ENCODE data around the gene EIF4EBP2. TPM values are rescaled to one million over a fixed set of nuclear protein-coding genes. Genes with fewer than 3 reads are reported as not detected.

The EIF4EBP2 gene
- total RNA-seq, 1 experiment from 2014 or later: 80.3 TPM

- no TSS peak for BruUV-seq (replicated peaks)
- no peaks in the 10 kb centered on the region for H3K9me3 ChIP-seq (ENCODE audit: insufficient read depth, low read depth)
Measured at GRCh38 chr10:70441161-70441894, 37.4 kb downstream of the EIF4EBP2 start, which contains the start of gene NODAL. NODAL (minus strand) TSS chr10:70441681; CDS start chr10:70441667, 14 bp downstream.

GRCh38 chr10:70441895-70442309 is 38.0 kb downstream of the EIF4EBP2 start:
- Histone ChIP-seq H3K4me3 (no peak overlapping the region), H3K9me2 (ENCODE audit: insufficient read depth) (no peaks in the 10 kb centered on the region), H3K4me1 (replicated peaks; ENCODE audit: insufficient read depth) (no peaks in the 10 kb centered on the region), H3K79me2 (ENCODE audit: low read depth) (no peaks in the 10 kb centered on the region), H4K20me1 (ENCODE audit: insufficient read depth) (no peaks in the 10 kb centered on the region), H3K27me3 (ENCODE audit: insufficient read depth, low read depth) (peaks cover 16% of the 10 kb centered on the region), H3K9me3 (ENCODE audit: insufficient read depth, low read depth) (no peaks in the 10 kb centered on the region), H3F3A (ENCODE audit: insufficient read depth, low read depth) (peaks cover 5% of the 10 kb centered on the region; the same call in 1 of the 2 replicates), H3K27ac (no peak overlapping the region), H2AFZ (no peak overlapping the region), H3K36me3 (ENCODE audit: low read depth) (no peaks in the 10 kb centered on the region), H3K4me2 (no peak overlapping the region)
- intact Hi-C loops (cut with micrococcal nuclease; ENCODE audit: unreplicated experiment): no loop called here
- ChIA-PET POLR2A (ENCODE audit: unreplicated experiment) (no interaction called here), CTCF (no interaction called here)
- TF ChIP-seq CTCF (conservative IDR thresholded peaks at IDR 0.05) (no peak), EZH2 (IDR thresholded peaks at IDR 0.05; ENCODE audit: low read depth) (no peak)
- DNase-seq: no peak
- BruUV-seq (replicated peaks): no TSS peak

More at GRCh38 chr10:70441161-70441894, 37.4 kb downstream of the EIF4EBP2 start, which contains the start of gene NODAL:
- H3F3A ChIP-seq (ENCODE audit: insufficient read depth, low read depth): peaks cover 5% of the 10 kb centered on the region; the same call in 1 of the 2 replicates
- CTCF ChIA-PET: no interaction called here
- no peaks in the 10 kb centered on the region for H3K4me1 ChIP-seq (replicated peaks; ENCODE audit: insufficient read depth)
- POLR2A ChIA-PET (ENCODE audit: unreplicated experiment): no interaction called here
- no peak within 1 kb of the TSS for H3K4me3 ChIP-seq
- H3K4me2 ChIP-seq: no peak within 1 kb of the TSS
- intact Hi-C loops (cut with micrococcal nuclease; ENCODE audit: unreplicated experiment): no loop called here
- TF ChIP-seq EZH2 (IDR thresholded peaks at IDR 0.05; ENCODE audit: low read depth) (no peak), CTCF (conservative IDR thresholded peaks at IDR 0.05) (no peak)
- H3K27me3 ChIP-seq (ENCODE audit: insufficient read depth, low read depth): peaks cover 16% of the 10 kb centered on the region
- H3K79me2 ChIP-seq (ENCODE audit: low read depth): no peaks in the 10 kb centered on the region
- no peak within 1 kb of the TSS for H3K27ac ChIP-seq
- DNase-seq: no peak
- H4K20me1 ChIP-seq (ENCODE audit: insufficient read depth): no peaks in the 10 kb centered on the region
- no peaks in the 10 kb centered on the region for H3K9me2 ChIP-seq (ENCODE audit: insufficient read depth)
- no peak within 1 kb of the TSS for H2AFZ ChIP-seq
- H3K36me3 ChIP-seq (ENCODE audit: low read depth): no peaks in the 10 kb centered on the region

DNA sequence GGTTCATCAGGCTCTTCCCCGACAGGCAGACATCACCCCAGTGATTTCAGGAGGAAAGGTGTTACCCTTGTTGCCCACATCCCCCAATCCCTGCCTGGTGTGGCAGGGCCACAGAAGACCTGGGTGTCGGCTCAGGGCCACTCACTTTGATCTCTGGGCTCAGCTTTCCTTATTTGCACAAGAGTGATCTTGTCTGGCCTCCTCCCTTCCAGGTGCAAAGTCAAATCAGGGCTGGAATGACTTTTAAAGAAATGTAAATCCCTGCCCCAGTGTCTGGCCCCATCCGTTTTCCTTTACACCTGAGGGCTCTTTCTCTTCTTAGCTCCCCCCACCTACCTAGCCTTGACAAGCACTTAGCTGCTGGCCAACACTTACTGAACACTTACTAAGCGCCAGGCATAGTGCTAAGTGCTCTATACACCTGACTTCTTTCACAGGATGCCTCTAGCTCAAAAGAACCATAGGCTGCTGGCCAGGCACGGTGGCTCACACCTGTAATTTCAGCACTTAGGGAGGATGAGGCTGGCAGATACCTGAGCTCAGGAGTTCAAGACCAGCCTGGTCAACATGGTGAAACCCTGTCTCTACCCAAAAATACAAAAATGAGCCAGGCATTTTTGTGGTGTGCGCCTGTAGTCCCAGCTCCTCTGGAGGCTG is 38.5 kb downstream of the EIF4EBP2 start:
- Histone ChIP-seq H3K36me3 (ENCODE audit: low read depth) (no peaks in the 10 kb centered on the region), H3K4me2 (no peak overlapping the region), H3K9me3 (ENCODE audit: insufficient read depth, low read depth) (no peaks in the 10 kb centered on the region), H4K20me1 (ENCODE audit: insufficient read depth) (no peaks in the 10 kb centered on the region), H3F3A (ENCODE audit: insufficient read depth, low read depth) (peaks cover 5% of the 10 kb centered on the region; the same call in 1 of the 2 replicates), H3K27me3 (ENCODE audit: insufficient read depth, low read depth) (peaks cover 16% of the 10 kb centered on the region), H3K4me1 (replicated peaks; ENCODE audit: insufficient read depth) (no peaks in the 10 kb centered on the region), H2AFZ (no peak overlapping the region), H3K4me3 (no peak overlapping the region), H3K27ac (no peak overlapping the region), H3K79me2 (ENCODE audit: low read depth) (no peaks in the 10 kb centered on the region), H3K9me2 (ENCODE audit: insufficient read depth) (no peaks in the 10 kb centered on the region)
- no peak for DNase-seq
- POLR2A ChIA-PET (ENCODE audit: unreplicated experiment): no interaction called here
- BruUV-seq (replicated peaks): no TSS peak
- CTCF ChIA-PET: no interaction called here
- intact Hi-C loops (cut with micrococcal nuclease; ENCODE audit: unreplicated experiment): no loop called here
- no peak for TF ChIP-seq CTCF (conservative IDR thresholded peaks at IDR 0.05)
- TF ChIP-seq EZH2 (IDR thresholded peaks at IDR 0.05; ENCODE audit: low read depth): no peak
